HepG2 (cell line): ENCODE results near the gene PRSS8. TPM values are rescaled to one million over a fixed set of nuclear protein-coding genes. Genes with fewer than 3 reads are reported as not detected.

ENCODE experiments used
- AGO2 ChIP-seq: fragments of 200-400 bp; formaldehyde crosslinking; optimal IDR thresholded peaks from 2 replicates; pipeline ENCODE3; 2017; ENCODE audit warnings: mild to moderate bottlenecking, low read depth, low read length, moderate library complexity
- ARHGAP35 ChIP-seq: sonication (generic); formaldehyde crosslinking; IDR thresholded peaks from 2 replicates; pipeline ENCODE4 v1.9.0; 2022; ENCODE audit warnings: mild to moderate bottlenecking, inconsistent platforms, moderate library complexity, missing genetic modification reagents, borderline replicate concordance
- HIVEP1 ChIP-seq: sonication (generic); formaldehyde crosslinking; IDR thresholded peaks from 2 replicates; pipeline ENCODE4 v1.4.0; 2020; ENCODE audit warnings: mild to moderate bottlenecking, missing genetic modification reagents
- KDM5B ChIP-seq: sonication (generic); formaldehyde crosslinking; IDR thresholded peaks from 2 replicates; pipeline ENCODE4 v1.4.0; 2020; ENCODE audit warnings: missing genetic modification reagents, mild to moderate bottlenecking, borderline replicate concordance
- PITX1 ChIP-seq: sonication (generic); formaldehyde crosslinking; IDR thresholded peaks from 2 replicates; pipeline ENCODE4 v1.5.1; 2020; ENCODE audit warnings: mild to moderate bottlenecking, missing genetic modification reagents
- RARA ChIP-seq: IDR thresholded peaks from 2 replicates; pipeline ENCODE4 v1.6.1; 2016; ENCODE audit warnings: missing genetic modification reagents, missing compliant biosample characterization
- RFXANK ChIP-seq: IDR thresholded peaks from 2 replicates; pipeline ENCODE4 v1.6.1; 2016
- SIN3B ChIP-seq: fragments of 150-350 bp; IDR thresholded peaks from 2 replicates; pipeline ENCODE4 v1.6.1; 2014; ENCODE audit warnings: low read length
- STAT5B ChIP-seq: sonication (generic); formaldehyde crosslinking; IDR thresholded peaks from 2 replicates; pipeline ENCODE4 v1.4.0; 2020; ENCODE audit warnings: missing genetic modification reagents
- TBP ChIP-seq: sonication (generic); formaldehyde crosslinking; IDR thresholded peaks from 2 replicates; pipeline ENCODE4 v1.5.0; 2020; ENCODE audit warnings: missing genetic modification reagents
- ZBTB40 ChIP-seq, 2 experiments: fragments of 450-650 bp in 1 of 2; sonication (generic) in 1 of 2; formaldehyde crosslinking in 1 of 2; IDR thresholded peaks; 2 replicates each; pipeline versions ENCODE4 v1.6.1 to v1.8.0; 2016 to 2022; ENCODE audit warnings: antibody characterized with exemption in 1 of 2, mild to moderate bottlenecking in 1 of 2, missing genetic modification reagents in 1 of 2
- ZBTB7A ChIP-seq: sonication (generic); formaldehyde crosslinking; IDR thresholded peaks from 2 replicates; pipeline ENCODE4 v1.8.0; 2022; ENCODE audit warnings: mild to moderate bottlenecking, missing genetic modification reagents
- ZFP62 ChIP-seq: sonication (generic); formaldehyde crosslinking; IDR thresholded peaks from 2 replicates; pipeline ENCODE4 v1.4.0; 2020; ENCODE audit warnings: missing genetic modification reagents
- ZNF121 ChIP-seq: sonication (generic); formaldehyde crosslinking; IDR thresholded peaks from 2 replicates; pipeline ENCODE4 v1.5.0; 2020; ENCODE audit warnings: mild to moderate bottlenecking, missing genetic modification reagents
- ZNF329 ChIP-seq: sonication (generic); formaldehyde crosslinking; IDR thresholded peaks from 2 replicates; pipeline ENCODE4 v1.9.0; 2021; ENCODE audit warnings: low read depth, mild to moderate bottlenecking, missing genetic modification reagents
- ZNF34 ChIP-seq: sonication (generic); formaldehyde crosslinking; IDR thresholded peaks from 2 replicates; pipeline ENCODE4 v1.4.0; 2020; ENCODE audit warnings: mild to moderate bottlenecking, missing genetic modification reagents, borderline replicate concordance
- ZSCAN30 ChIP-seq: sonication (generic); formaldehyde crosslinking; IDR thresholded peaks from 2 replicates; pipeline ENCODE4 v1.5.0; 2020; ENCODE audit warnings: mild to moderate bottlenecking, missing genetic modification reagents
- polyA plus RNA-seq, 8 experiments: library from polyadenylated mRNA; depleted of rRNA in 3 of 8; stranded (reverse) in 7 of 8; unstranded in 1 of 8; fragments of >200 nt; fragmentation: Illumina TruSeq in 4 of 8; extraction: Trizol in 4 of 8; gene quantifications; 2 replicates each; pipeline versions ENCODE4 v1.2.1 to v1.2.3, GENCODE V29; 2011 to 2016; ENCODE audit warnings: low read depth in 4 of 8, missing spikeins in 1 of 8, mixed read lengths in 1 of 8; ENCODE audit not compliant: insufficient read depth in 1 of 8
- total RNA-seq, 5 experiments: library from RNA; depleted of rRNA; stranded (reverse); fragments of >200 nt; fragmentation: Illumina TruSeq; extraction: Trizol; gene quantifications; 2 replicates each; pipeline ENCODE4 v1.2.3, GENCODE V29; 2016; ENCODE audit warnings: low read depth in 1 of 5
- TF ChIP-seq, protein P1 (sequence below): sonication (generic); formaldehyde crosslinking; IDR thresholded peaks from 2 replicates; pipeline ENCODE4 v1.4.0; 2020; ENCODE audit warnings: low read depth, mild to moderate bottlenecking, missing genetic modification reagents
- TF ChIP-seq, protein P2 (sequence below): IDR thresholded peaks from 2 replicates; pipeline ENCODE4 v1.6.1; 2016; ENCODE audit warnings: missing genetic modification reagents, missing compliant biosample characterization

PRSS8 gene
- total and polyA plus RNA-seq, 2 of the 13 experiments (the other 11 are each of a cell fraction or from before 2014, with no cell fraction given), result 2.6 to 7.2 TPM

DNA sequence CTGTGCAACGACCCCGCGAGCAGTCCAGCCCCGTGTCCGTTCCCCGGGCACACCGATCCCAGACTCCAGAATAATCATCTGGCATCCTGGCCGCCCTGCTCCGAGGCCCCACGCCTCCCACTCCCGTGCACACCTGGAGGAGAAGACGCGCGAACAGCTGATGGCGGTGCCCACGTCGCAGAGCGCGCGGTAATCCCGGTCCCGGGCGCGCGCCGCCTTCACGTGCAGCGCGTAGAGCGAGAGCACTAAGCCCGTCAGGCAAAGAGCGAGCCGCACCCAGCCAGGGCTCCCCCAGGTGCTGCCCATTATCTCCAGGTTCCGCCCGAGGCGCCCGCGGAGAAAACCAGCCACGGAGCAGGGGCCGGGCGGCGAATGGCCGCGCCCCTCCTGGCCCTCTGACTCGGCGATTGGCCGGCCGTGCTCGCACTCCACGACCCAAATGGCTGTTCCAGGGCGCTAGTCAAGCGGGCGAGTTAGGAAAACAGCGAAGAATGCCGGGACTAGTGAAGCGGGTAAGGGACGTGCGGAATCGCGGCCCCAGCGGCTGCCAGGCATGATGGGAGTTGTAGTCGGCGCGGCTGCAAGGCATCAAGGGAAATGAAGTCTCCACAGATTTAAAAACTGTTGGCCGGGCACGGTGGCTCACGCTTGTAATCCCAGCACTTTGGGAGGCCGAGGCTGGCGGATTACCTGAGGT, 41.0 kb downstream of the PRSS8 start, which contains the start of gene VKORC1 (continued):
- TF ChIP-seq, protein P1, sequence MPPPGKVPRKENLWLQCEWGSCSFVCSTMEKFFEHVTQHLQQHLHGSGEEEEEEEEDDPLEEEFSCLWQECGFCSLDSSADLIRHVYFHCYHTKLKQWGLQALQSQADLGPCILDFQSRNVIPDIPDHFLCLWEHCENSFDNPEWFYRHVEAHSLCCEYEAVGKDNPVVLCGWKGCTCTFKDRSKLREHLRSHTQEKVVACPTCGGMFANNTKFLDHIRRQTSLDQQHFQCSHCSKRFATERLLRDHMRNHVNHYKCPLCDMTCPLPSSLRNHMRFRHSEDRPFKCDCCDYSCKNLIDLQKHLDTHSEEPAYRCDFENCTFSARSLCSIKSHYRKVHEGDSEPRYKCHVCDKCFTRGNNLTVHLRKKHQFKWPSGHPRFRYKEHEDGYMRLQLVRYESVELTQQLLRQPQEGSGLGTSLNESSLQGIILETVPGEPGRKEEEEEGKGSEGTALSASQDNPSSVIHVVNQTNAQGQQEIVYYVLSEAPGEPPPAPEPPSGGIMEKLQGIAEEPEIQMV, result 0 out of 2 replicates have a peak, but pooled peaks have one; percentile 47
- no peak for TF ChIP-seq ZBTB40 (IDR thresholded peaks at IDR 0.05)
- TF ChIP-seq ZBTB40 (CRISPR knock-in tag; IDR thresholded peaks at IDR 0.05), result 0 out of 2 replicates have a peak, but pooled peaks have one; percentile 76
- TF ChIP-seq RARA, result peak; percentile 21; the same call in 1 of the 2 replicates
- TF ChIP-seq PITX1 (CRISPR knock-in tag), result peak; percentile 19
- peak; percentile 97 for TF ChIP-seq KDM5B
- peak; percentile 86 for TF ChIP-seq HIVEP1 (CRISPR knock-in tag)
- TF ChIP-seq ZNF329 (CRISPR knock-in tag), result peak; percentile 78; the same call in 1 of the 2 replicates
- TF ChIP-seq SIN3B, result no peak
- TF ChIP-seq AGO2, result peak; percentile 67
- TF ChIP-seq TBP (CRISPR knock-in tag), result no peak; the same call in 1 of the 2 replicates
- TF ChIP-seq, protein P2, sequence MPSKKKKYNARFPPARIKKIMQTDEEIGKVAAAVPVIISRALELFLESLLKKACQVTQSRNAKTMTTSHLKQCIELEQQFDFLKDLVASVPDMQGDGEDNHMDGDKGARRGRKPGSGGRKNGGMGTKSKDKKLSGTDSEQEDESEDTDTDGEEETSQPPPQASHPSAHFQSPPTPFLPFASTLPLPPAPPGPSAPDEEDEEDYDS (CRISPR knock-in tag), result peak; percentile 94
- no peak for TF ChIP-seq ZSCAN30 (CRISPR knock-in tag)
- TF ChIP-seq ZNF121 (CRISPR knock-in tag), result peak; percentile 56; the same call in 1 of the 2 replicates
- TF ChIP-seq RFXANK (CRISPR knock-in tag), result peak; percentile 71; the same call in 1 of the 2 replicates
- TF ChIP-seq ZBTB7A (CRISPR knock-in tag), result peak; percentile 20; the same call in 1 of the 2 replicates
- TF ChIP-seq ZFP62, result peak; percentile 90
- TF ChIP-seq ZNF34 (CRISPR knock-in tag), result no peak
- peak; percentile 30; the same call in 1 of the 2 replicates for TF ChIP-seq STAT5B (CRISPR knock-in tag)
- TF ChIP-seq ARHGAP35 (CRISPR knock-in tag), result peak; percentile 96
